ENCODE measurements around the gene CTNNBIP1. TPM values are rescaled to one million over a fixed set of nuclear protein-coding genes. Genes with fewer than 3 reads are reported as not detected.

The CTNNBIP1 gene
- total and polyA plus RNA-seq, 2 donors (not counting 3 experiments of a cell fraction or from before 2014, with no cell fraction given): 26.6 to 31.7 TPM

- CTCF ChIA-PET: interaction anchor here (0.8 to 1.6 kb wide), 2 partner anchors 30 to 59 kb away, joined by 3 to 4 read pairs; partner anchors contain the start of genes LZIC and NMNAT1
- intact Hi-C loops (cut with micrococcal nuclease): no loop called here
- FAIRE-seq: no peak
These were observed 26.3 kb downstream of the CTNNBIP1 start for GRCh38 chr1:9883585-9884449.

More at GRCh38 chr1:9883585-9884449, 26.3 kb downstream of the CTNNBIP1 start:
- no peak overlapping the region for H3K9ac ChIP-seq (replicated peaks; ENCODE audit: extremely low read depth, insufficient read depth, low read length)
- H3K9me3 ChIP-seq (replicated peaks; ENCODE audit: control insufficient read depth, insufficient read depth, low read length): no peaks in the 10 kb centered on the region
- dilution Hi-C loops (cut with MboI; ENCODE audit: extremely low pct_ligation_motif_present, low sequenced_read_pairs): no loop called here
- TF ChIP-seq GATA2 (IDR thresholded peaks at IDR 0.05; ENCODE audit: insufficient read depth, insufficient read length, low read depth, low read length) (no peak), POLR2AphosphoS5 (IDR thresholded peaks at IDR 0.05; ENCODE audit: insufficient read depth, low read depth, low read length) (no peak), FOS (IDR thresholded peaks at IDR 0.05; ENCODE audit: borderline replicate concordance, insufficient read depth, low read length) (no peak), MYC (IDR thresholded peaks at IDR 0.05; ENCODE audit: low read depth, low read length) (no peak), POLR2A (IDR thresholded peaks at IDR 0.05; ENCODE audit: low read depth, low read length) (no peak), CTCF (IDR thresholded peaks at IDR 0.05; ENCODE audit: extremely low read depth in 1 of 2, insufficient read depth in 1 of 2, low read depth in 1 of 2, low read length in 2 of 2) (no peak), JUN (IDR thresholded peaks at IDR 0.05; ENCODE audit: borderline replicate concordance, insufficient read depth, insufficient read length, low read depth) (no peak), EZH2 (IDR thresholded peaks at IDR 0.05; ENCODE audit: borderline replicate concordance, low read depth, low read length, severe bottlenecking) (no peak), MAX (IDR thresholded peaks at IDR 0.05; ENCODE audit: insufficient read depth, insufficient read length) (no peak)
- DNase-seq (ENCODE audit: low read depth, low spot score): no peak
- no peak overlapping the region for H3K4me3 ChIP-seq (replicated peaks in 1 of 3; ENCODE audit: insufficient read depth in 1 of 3, low read depth in 1 of 3, low read length in 3 of 3)
- POLR2A ChIA-PET: interaction anchor here (0.6 kb wide), 2 partner anchors 49 to 265 kb away, joined by 3 to 4 read pairs; no protein-coding TSS in a partner anchor
- H4K20me1 ChIP-seq (replicated peaks; ENCODE audit: control insufficient read depth, extremely low read depth, insufficient read depth, low read length): no peaks in the 10 kb centered on the region
- no TSS peak for BruUV-seq (replicated peaks)
- no peaks in the 10 kb centered on the region for H3K27me3 ChIP-seq (ENCODE audit: control insufficient read depth in 2 of 2, insufficient read depth in 2 of 2, low read length in 2 of 2)
- H2AFZ ChIP-seq (ENCODE audit: low read depth, low read length): no peak overlapping the region
- H3K27ac ChIP-seq (ENCODE audit: insufficient read depth, low read depth, low read length): no peak overlapping the region
- H3K9me1 ChIP-seq (replicated peaks; ENCODE audit: control insufficient read depth, extremely low read depth, insufficient read depth, low read length): no peaks in the 10 kb centered on the region
- no peaks in the 10 kb centered on the region for H3K79me2 ChIP-seq (ENCODE audit: control insufficient read depth, insufficient read depth, low read length)
- no peak overlapping the region for H3K4me2 ChIP-seq (ENCODE audit: insufficient read depth, low read length)
- H3K36me3 ChIP-seq (ENCODE audit: control insufficient read depth in 2 of 2, extremely low read depth in 1 of 2, insufficient read depth in 2 of 2, low read length in 2 of 2): peaks cover 0 to 2% of the 10 kb centered on the region in 2 experiments
- H3K4me1 ChIP-seq (ENCODE audit: control insufficient read depth, extremely low read depth, insufficient read depth, low read length): no peaks in the 10 kb centered on the region
